GM12892 (cell line): ENCODE measurements around the gene S100A5.

Experiments used
- POLR2A ChIP-seq: IDR thresholded peaks from 2 replicates; pipeline ENCODE4 v1.6.1; 2011; ENCODE audit warnings: low read depth, low read length, control low read depth
- POLR2AphosphoS5 ChIP-seq: IDR thresholded peaks from 2 replicates; pipeline ENCODE4 v1.6.1; 2011; ENCODE audit warnings: low read depth, low read length, control low read depth

DNA sequence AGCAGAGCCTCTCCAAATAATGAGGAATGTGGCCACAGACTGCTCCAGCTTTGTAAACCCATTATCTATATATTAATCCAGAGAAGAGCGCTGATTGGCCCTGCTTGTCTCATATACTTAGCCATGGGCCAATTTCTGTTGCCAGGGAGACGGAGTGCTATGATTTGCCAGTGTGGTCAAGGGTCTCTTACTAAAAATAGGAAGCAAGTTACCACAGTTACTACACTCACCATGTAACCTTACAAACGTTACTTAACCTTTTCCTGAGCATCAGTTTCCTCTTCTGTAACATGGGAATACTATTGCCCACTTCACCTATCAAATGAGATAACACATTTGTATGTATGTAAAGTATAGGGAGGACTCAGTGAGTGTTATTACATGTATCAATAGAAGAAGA, 32.6 kb upstream of the S100A5 start:
- TF ChIP-seq POLR2AphosphoS5 (no peak), POLR2A (no peak)
